ENCODE measurements around the gene DLST.

- TF ChIP-seq POLR2A (IDR thresholded peaks at IDR 0.05) (no peak), CTCF (IDR thresholded peaks at IDR 0.05) (peak; percentile 26 to 65 (median 58))
Measured at GRCh38 chr14:74913986-74914573, 32.4 kb downstream of the DLST start.
